Uterus (tissue), 2 donors: Measurements from ENCODE around the gene SCUBE3.

Source experiments
- CTCF ChIP-seq, 4 experiments: fragments of 200-600 bp in 2 of 4; fragments of 450-650 bp in 2 of 4; sonication (generic) in 2 of 4; IDR thresholded peaks; one replicate each; pipeline ENCODE4 v1.5.1; 2016 to 2019; ENCODE audit warnings: antibody characterized with exemption in 4 of 4, mild to moderate bottlenecking in 2 of 4, moderate library complexity in 1 of 4
- POLR2A ChIP-seq, 2 donors: fragments of 450-650 bp; IDR thresholded peaks; one replicate each; pipeline ENCODE4 v1.6.1; 2016; ENCODE audit warnings: antibody characterized with exemption in 2 of 2, mild to moderate bottlenecking in 1 of 2, moderate library complexity in 1 of 2

DNA sequence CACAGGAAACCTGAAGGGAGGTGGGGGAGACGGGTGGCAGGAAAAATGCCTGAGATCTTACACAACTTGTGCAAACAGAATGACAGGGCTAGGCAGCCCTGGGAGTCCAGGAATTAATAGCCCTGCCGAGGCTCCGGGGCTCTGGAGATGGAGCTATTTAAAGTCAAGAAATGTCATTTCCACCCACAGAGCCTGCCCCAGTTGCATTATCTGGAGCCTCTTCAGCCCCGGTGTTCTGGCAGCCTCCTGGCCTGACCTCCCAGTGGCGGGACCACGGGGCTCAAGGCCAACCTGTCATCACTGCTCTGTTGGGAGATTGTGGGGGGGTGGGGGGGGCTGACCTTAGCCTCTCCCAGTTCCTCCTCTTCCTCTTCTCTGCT, 28.5 kb upstream of the SCUBE3 start:
- TF ChIP-seq CTCF (IDR thresholded peaks at IDR 0.05) (no peak), POLR2A (IDR thresholded peaks at IDR 0.05) (no peak)
